Glomerular visceral epithelial cell (primary cell): Measurements from ENCODE around the gene LAG3.

Experiments
- DNase-seq: peaks from one replicate; pipeline ENCODE4 v3.0.0-alpha.2; 2016; ENCODE audit errors: extremely low spot score

Gene LAG3

DNA sequence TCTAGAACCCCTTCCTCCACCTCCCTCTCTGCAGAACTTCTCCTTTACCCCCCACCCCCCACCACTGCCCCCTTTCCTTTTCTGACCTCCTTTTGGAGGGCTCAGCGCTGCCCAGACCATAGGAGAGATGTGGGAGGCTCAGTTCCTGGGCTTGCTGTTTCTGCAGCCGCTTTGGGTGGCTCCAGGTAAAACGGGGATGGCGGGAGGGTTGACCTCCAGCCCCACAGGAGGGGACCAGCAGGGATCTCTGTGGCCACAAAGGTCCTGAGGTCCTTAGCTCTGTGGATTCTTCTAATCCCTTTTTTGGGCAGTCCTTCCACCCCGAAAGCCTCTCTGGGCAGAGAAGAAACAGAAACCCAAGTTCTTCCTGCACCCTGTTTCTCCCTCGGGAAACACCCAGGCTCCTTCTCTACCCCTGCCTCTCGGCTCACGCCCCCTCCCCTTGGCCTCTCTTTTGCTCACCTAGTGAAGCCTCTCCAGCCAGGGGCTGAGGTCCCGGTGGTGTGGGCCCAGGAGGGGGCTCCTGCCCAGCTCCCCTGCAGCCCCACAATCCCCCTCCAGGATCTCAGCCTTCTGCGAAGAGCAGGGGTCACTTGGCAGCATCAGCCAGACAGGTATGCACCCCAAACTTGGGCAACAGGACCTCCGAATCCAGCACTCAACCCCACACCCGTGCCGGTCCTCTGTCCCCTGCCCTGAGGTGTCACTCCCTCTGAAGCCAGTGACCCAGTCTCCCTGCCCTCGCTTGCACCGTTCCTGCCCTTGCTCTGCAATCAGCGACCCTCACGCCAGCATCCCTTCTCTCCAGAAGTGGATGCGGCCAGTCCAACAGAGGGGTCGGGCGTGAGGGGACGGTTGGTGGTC lies 638 bp downstream of the LAG3 start:
- DNase-seq = no peak

GRCh38 chr12:6773590-6774351 lies 1.5 kb downstream of the LAG3 start:
- DNase-seq = no peak

- no peak for DNase-seq
Measured at GRCh38 chr12:6774499-6775062, 2.3 kb downstream of the LAG3 start.

DNA sequence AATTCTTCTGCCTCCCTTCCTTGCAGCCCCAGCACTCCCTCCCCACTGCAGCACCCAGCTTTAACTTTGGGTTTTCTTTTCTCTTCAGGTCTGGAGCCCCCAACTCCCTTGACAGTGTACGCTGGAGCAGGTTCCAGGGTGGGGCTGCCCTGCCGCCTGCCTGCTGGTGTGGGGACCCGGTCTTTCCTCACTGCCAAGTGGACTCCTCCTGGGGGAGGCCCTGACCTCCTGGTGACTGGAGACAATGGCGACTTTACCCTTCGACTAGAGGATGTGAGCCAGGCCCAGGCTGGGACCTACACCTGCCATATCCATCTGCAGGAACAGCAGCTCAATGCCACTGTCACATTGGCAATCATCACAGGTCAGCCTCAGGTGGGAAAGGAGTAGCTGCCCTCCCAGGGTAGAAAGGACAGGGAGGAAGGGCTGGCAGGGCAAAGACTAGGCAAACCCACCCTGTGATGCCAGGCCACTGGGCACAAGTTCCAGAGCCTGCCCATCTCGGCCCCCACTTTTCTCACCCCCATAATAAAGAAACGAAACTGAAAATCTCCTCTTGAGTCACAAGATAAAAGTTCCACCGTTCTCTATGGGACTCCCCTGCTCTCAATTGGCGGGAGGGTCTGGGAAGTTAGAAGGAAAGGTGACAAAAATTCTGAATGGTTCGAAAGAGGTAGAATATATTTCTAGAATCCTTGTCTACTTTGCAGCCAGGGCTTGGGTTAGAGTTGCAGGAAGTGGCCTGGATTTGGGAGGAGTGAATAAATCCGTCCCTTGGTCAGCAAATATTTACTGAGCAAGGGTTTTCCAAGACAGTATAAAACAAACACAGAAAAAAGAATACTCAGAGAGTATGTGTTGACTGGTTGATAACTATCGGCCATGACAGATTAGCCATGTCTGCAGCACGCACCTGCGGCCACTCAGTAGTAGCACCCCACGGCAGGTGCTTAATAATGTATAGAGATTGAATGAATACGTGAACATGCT lies 3.2 kb downstream of the LAG3 start:
- DNase-seq = no peak

DNA sequence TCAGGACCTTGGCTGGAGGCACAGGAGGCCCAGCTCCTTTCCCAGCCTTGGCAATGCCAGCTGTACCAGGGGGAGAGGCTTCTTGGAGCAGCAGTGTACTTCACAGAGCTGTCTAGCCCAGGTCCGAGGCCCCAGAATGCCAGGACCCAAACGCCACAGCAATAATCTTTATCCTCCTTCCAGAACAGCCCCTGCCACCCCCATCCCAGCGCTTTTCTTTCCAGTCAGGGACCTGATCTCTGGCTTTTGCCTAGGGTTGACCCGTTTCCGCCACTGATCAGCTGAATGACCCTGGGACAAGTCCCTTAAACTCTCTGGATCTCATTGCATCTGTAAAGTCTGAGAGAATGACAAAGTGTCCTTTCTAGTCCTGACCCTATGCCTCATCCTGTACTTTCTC lies 5.1 kb downstream of the LAG3 start:
- DNase-seq = no peak

- peak; percentile 24 for DNase-seq
Measured at GRCh38 chr12:6778217-6778573, 5.9 kb downstream of the LAG3 start.

DNA sequence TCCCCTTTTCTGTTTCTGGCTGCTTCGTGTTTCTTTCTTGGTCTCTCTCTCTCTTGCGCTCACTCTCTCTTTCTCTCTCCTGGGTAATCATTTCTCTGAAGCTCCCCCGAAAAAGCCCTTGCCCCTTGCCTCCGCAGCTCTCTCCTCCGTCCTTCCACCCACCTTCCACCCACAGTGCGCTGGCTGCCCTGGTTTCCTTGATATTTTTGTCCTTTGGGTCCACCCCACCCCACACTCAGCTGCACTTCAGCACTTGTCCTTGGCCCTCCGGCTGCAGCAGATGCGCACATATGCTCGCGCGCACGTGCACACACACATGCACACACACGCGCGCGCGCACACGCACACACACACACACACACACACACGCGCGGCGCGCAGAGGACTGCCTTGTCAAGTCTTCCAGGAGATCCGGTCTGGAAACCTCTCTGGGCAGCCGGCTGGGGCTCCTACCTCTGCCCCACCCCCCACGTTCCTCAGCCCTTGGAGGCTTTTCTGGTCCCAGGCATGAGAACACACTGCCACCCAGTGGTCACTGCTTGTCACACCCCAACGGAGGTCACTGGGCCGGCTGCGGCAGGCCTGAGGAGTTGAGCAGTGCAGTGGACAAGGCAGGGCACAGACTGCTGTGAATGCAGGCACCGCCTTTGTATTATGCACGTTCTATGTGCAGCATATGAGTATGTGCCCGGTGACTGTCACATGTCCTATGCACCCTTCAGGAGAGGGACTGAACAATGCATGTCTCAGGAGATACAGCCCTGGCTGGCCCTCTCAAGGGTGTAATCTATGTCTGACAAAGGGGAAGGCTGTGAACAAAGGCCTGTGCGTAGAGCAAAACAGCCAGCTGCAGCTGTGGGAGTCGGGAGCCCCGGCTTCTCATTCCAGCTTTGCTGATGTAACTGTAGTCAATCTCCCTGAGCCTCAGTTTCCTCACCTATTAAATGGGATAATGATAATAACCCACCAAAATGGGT lies 6.5 kb downstream of the LAG3 start:
- peak; percentile 93 for DNase-seq

GRCh38 chr12:6779708-6780432 lies 7.5 kb downstream of the LAG3 start:
- no peak for DNase-seq

DNA sequence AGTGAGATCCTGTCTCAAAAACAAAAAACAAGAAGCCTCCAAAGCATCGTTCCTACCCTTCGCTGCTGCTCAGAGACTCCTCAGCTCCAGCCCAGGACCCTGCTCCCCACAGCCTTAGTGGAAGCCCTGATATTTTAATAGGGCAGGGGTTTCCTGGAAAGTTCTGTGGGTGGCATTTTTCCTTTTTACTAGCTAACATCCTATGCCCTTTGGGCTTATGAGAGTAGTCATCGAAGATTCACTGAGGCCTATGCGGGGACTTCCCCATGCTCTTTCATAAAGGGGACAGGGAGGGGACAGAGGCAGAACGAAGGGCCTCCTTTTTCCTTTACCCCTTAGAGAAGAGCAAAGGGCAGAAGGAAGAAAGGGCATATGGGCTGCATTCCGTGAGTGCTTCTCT lies 8.3 kb downstream of the LAG3 start:
- no peak for DNase-seq

DNA sequence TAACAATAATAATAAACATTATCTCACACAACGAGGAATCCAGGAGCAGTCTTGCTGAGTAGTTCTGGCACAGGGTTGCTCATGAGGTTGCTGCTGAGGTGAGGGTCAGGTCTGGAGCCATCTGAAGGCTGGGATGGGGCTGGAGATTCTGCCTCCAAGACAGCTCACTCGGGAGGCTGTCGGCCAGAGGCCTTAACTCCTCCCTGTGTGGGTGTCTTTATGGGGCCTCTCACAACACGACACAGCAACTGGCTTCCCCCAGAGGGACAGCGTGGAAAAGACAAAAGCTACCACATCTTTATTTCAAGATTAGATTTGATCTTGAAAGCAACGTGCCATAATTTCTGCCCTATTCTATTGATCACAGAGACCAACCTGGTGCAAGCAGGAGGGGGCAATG lies 9.8 kb downstream of the LAG3 start:
- no peak for DNase-seq

GRCh38 chr12:6782850-6783566 lies 10.7 kb downstream of the LAG3 start:
- DNase-seq = no peak

DNA sequence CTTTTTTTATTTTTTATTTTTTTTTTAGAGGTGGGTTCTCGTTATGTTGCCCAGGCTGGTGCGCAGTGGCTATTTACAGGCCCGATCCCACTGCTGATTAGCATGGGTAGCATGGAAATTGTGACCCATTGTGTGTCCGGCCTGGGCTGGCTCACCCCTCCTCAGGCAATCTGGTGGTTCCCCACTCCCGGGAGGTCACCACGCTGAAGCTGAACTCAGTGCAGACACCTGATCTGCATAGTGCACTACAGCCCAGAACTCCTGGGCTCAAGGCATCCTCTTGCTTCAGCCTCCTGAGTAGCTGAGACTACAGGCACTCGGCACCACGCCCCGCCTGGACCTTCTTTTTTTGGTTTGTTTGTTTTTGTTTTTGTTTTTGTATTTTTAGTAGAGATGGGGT lies 11.5 kb downstream of the LAG3 start:
- no peak for DNase-seq

DNA sequence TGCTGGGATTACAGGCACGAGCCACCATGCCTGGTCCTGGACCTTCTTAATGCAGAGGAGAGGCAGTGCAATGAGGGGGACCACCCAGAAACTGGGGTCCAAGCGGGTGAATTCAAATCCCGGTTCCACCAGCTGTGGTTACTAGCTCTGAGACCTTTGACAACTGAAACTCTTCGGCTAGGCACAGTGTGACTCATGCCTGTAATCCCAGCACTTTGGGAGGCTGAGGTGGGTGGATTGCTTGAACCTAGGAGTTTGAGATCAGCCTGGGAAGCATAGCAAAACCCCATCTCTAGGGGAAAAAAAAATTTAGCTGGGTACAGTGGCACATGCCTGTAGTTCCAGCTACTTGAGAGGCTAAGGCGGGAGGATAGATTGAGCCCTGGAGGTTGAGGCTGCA lies 12.0 kb downstream of the LAG3 start:
- DNase-seq = no peak

- DNase-seq = no peak
Measured at GRCh38 chr12:6784761-6785160, 12.4 kb downstream of the LAG3 start.

- no peak for DNase-seq
Measured at GRCh38 chr12:6786416-6787094, 14.2 kb downstream of the LAG3 start.

GRCh38 chr12:6787309-6787708 lies 15.0 kb downstream of the LAG3 start:
- DNase-seq = no peak

DNA sequence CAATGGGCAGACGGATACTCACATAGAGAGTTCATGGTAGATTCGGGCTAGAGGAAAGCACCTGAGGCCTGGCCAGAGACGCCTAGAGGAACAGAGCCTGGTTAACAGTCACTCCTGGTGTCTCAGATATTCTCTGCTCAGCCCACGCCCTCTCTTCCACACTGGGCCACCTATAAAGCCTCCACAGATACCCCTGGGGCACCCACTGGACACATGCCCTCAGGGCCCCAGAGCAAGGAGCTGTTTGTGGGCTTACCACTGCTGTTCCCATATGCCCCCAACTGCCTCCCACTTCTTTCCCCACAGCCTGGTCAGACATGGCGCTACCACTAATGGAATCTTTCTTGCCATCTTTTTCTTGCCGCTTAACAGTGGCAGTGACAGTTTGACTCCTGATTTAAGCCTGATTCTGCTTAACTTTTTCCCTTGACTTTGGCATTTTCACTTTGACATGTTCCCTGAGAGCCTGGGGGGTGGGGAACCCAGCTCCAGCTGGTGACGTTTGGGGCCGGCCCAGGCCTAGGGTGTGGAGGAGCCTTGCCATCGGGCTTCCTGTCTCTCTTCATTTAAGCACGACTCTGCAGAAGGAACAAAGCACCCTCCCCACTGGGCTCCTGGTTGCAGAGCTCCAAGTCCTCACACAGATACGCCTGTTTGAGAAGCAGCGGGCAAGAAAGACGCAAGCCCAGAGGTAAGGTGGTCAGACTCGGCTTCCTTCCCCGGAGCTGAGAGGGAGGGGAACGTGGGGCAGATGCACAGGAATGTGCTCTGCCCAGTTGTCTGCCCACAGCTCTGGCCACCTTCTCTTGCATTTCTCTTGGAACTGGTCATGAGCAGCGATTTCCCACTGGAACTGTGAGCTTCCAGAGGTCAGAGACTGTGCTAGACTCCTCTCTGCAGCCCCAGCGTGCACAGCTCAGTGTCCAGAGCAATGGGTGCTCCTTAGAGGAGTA lies 16.9 kb downstream of the LAG3 start, which contains the start of gene CD4:
CD4 (plus strand) TSS at position 557 of the 953 bp plus-strand sequence. CDS start 10,611 bp downstream, outside the sequence.
- no peak for DNase-seq
